ENCODE data around the gene ZNF200. TPM values are rescaled to one million over a fixed set of nuclear protein-coding genes. Genes with fewer than 3 reads are reported as not detected.

The ZNF200 gene
- total and polyA plus RNA-seq, 4 donors, result 4.3 to 7.8 (median 6.4) TPM

DNA sequence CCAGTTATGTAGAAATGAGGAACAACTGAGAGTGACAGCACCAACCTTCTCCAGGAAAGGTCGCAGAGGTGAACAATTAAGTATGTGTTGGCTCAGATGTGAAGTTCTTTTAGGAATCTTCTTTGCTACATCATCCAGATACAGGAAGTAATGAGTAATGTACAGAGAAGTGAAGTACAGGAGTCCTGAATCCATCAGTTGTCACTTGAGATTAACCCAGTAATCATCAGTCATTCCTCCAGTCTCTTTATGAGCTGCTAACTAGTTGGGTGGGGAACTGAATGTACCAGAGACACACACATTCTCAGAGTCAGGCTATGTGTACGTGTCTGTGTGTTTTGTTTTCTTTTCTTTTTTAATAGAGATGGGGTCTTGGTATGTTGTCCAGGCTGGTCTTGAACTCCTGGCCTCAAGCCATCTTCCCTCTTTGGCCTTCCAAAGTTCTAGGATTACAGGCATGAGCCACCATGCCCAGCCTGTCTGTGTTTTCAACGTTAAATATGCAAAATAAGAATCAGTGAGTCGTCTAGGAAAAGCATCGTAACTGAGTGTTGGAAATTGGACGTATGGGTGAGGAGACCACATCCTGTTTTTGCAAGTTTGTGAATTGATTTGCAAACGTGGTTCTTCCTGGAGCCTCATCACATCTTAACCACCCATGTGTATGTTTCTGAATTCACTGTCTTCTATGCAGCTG, 19.9 kb downstream of the ZNF200 start:
- Histone ChIP-seq H3K9me3 (ENCODE audit: control insufficient read depth in 4 of 4, insufficient read depth in 3 of 4, low read length in 3 of 4) (peaks cover 0 to 29% (median 0%) of the 10 kb centered on the region in 4 donors), H3K4me3 (no peak overlapping the region), H3K27ac (ENCODE audit: low read depth in 1 of 2, low read length in 1 of 2) (no peak overlapping the region), H3K36me3 (ENCODE audit: control insufficient read depth in 4 of 4, insufficient read depth in 4 of 4, low read length in 4 of 4) (no peaks in the 10 kb centered on the region), H3K9ac (ENCODE audit: insufficient read depth in 1 of 2, low read length in 2 of 2) (no peak overlapping the region), H3K4me1 (ENCODE audit: control insufficient read depth in 5 of 5, insufficient read depth in 5 of 5, low read length in 5 of 5) (no peaks in the 10 kb centered on the region), H3K27me3 (ENCODE audit: control insufficient read depth in 3 of 3, insufficient read depth in 3 of 3, low read length in 2 of 3) (no peaks in the 10 kb centered on the region)
- WGBS, 2 donors, result 21 to 37% methylated on average over 7 of the region's 7 CpGs
- ATAC-seq (ENCODE audit: insufficient read depth, low FRiP score) (no peak), DNase-seq (no peak)
- TF ChIP-seq, protein P1, sequence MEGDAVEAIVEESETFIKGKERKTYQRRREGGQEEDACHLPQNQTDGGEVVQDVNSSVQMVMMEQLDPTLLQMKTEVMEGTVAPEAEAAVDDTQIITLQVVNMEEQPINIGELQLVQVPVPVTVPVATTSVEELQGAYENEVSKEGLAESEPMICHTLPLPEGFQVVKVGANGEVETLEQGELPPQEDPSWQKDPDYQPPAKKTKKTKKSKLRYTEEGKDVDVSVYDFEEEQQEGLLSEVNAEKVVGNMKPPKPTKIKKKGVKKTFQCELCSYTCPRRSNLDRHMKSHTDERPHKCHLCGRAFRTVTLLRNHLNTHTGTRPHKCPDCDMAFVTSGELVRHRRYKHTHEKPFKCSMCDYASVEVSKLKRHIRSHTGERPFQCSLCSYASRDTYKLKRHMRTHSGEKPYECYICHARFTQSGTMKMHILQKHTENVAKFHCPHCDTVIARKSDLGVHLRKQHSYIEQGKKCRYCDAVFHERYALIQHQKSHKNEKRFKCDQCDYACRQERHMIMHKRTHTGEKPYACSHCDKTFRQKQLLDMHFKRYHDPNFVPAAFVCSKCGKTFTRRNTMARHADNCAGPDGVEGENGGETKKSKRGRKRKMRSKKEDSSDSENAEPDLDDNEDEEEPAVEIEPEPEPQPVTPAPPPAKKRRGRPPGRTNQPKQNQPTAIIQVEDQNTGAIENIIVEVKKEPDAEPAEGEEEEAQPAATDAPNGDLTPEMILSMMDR (IDR thresholded peaks at IDR 0.05; ENCODE audit: control extremely low read depth, extremely low read depth), result no peak

DNA sequence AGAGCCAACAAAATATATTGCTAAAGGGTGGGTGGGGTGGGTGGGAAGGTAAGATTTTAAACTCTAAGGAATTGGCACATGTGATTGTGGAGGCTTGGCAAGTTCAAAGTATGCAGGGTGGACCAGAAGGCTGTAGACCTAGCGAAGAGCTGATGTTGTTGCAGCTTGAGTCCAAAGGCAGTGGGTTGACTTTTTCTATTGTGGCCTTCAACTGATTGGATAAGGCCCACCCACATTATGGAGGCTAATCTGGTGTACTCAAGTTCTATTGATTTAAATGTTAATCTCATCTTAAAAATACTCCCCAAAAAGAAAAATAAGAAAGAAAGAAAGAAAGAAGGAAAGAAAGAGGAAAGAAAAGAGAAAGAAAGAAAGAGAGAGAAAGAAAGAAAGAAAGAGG, 22.4 kb downstream of the ZNF200 start:
- Histone ChIP-seq H3K27me3 (ENCODE audit: control insufficient read depth in 3 of 3, insufficient read depth in 3 of 3, low read length in 2 of 3) (no peaks in the 10 kb centered on the region), H3K9ac (ENCODE audit: insufficient read depth in 1 of 2, low read length in 2 of 2) (no peak overlapping the region), H3K4me3 (no peak overlapping the region), H3K4me1 (ENCODE audit: control insufficient read depth in 5 of 5, insufficient read depth in 5 of 5, low read length in 5 of 5) (no peaks in the 10 kb centered on the region), H3K27ac (ENCODE audit: low read depth in 1 of 2, low read length in 1 of 2) (no peak overlapping the region), H3K9me3 (ENCODE audit: control insufficient read depth in 4 of 4, insufficient read depth in 3 of 4, low read length in 3 of 4) (peaks cover 0 to 36% (median 0%) of the 10 kb centered on the region in 4 donors), H3K36me3 (ENCODE audit: control insufficient read depth in 4 of 4, insufficient read depth in 4 of 4, low read length in 4 of 4) (no peaks in the 10 kb centered on the region)
- ATAC-seq (ENCODE audit: insufficient read depth, low FRiP score) (no peak), DNase-seq (no peak)
- TF ChIP-seq, protein P1 (IDR thresholded peaks at IDR 0.05; ENCODE audit: control extremely low read depth, extremely low read depth), result no peak
- WGBS, 2 donors, result 40 to 62% methylated on average over 1 of the region's 1 CpG

DNA sequence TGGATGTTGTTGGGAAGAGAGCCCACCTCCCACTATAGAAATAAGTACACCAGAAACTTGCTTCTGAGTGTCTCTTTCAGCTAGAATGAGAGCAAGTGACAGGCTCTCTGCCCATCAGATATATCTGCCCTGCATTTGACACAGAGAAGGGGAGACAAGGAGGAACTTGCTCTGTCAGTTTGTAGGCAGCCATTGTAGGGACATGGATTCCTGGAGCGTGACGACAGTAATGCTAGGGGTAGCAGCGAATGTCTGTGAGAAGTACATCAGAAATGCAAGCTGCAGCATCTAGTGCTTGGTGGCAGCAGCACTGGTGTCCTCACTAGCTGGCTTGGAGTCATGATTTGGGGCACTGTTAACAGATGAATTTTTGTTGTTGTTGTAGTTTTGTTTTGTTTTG, 23.0 kb downstream of the ZNF200 start:
- DNase-seq (no peak), ATAC-seq (ENCODE audit: insufficient read depth, low FRiP score) (no peak)
- no peak overlapping the region for H3K4me3 ChIP-seq
- TF ChIP-seq, protein P1 (IDR thresholded peaks at IDR 0.05; ENCODE audit: control extremely low read depth, extremely low read depth), result no peak
- no peaks in the 10 kb centered on the region for H3K27me3 ChIP-seq (ENCODE audit: control insufficient read depth in 3 of 3, insufficient read depth in 3 of 3, low read length in 2 of 3)
- H3K9me3 ChIP-seq (ENCODE audit: control insufficient read depth in 4 of 4, insufficient read depth in 3 of 4, low read length in 3 of 4), result peaks cover 0 to 40% (median 0%) of the 10 kb centered on the region in 4 donors
- H3K9ac ChIP-seq (ENCODE audit: insufficient read depth in 1 of 2, low read length in 2 of 2), result no peak overlapping the region
- H3K27ac ChIP-seq (ENCODE audit: low read depth in 1 of 2, low read length in 1 of 2), result no peak overlapping the region
- H3K4me1 ChIP-seq (ENCODE audit: control insufficient read depth in 5 of 5, insufficient read depth in 5 of 5, low read length in 5 of 5), result no peaks in the 10 kb centered on the region
- WGBS, 2 donors, result 88 to 92% methylated on average over 3 of the region's 3 CpGs
- no peaks in the 10 kb centered on the region for H3K36me3 ChIP-seq (ENCODE audit: control insufficient read depth in 4 of 4, insufficient read depth in 4 of 4, low read length in 4 of 4)

All from lung (tissue), 12 donors.